Measurements from ENCODE around the gene SLC9A9.

Gene SLC9A9

GRCh38 chr3:143217283-143217682, 631.0 kb downstream of the SLC9A9 start:
- no peak for DNase-seq (ENCODE audit: low read depth, low spot score)

- DNase-seq (ENCODE audit: low read depth, low spot score), result no peak
Observed at GRCh38 chr3:143216709-143217182, 631.5 kb downstream of the SLC9A9 start.
